CD4-positive, alpha-beta memory T cell (primary cell): ENCODE data around the gene CCDC146. TPM values are rescaled to one million over a fixed set of nuclear protein-coding genes. Genes with fewer than 3 reads are reported as not detected.
"Not testable (repeated sequence)": the region's sequence is repeated elsewhere in the genome, so short reads cannot be mapped to it uniquely, and the experiment has no call there.

Experiments
- CTCF ChIA-PET: fragments of 350-600 bp; sonication (Branson Sonifier 250); formaldehyde crosslinking; loops from one replicate; lab custom pipeline; 2021; ENCODE audit warnings: inconsistent platforms; ENCODE audit not compliant: partially characterized antibody; lab: Charles Lee
- POLR2A ChIA-PET: fragments of 350-600 bp; sonication (Branson Sonifier 250); formaldehyde crosslinking; loops from one replicate; lab custom pipeline; 2021; ENCODE audit not compliant: partially characterized antibody; lab: Charles Lee
- DNase-seq, 5 donors: peaks; one replicate each; pipeline versions ENCODE4 v3.0.0 to v3.0.0-alpha.2; 2020 to 2022; ENCODE audit warnings: mixed read lengths in 1 of 5
- H3K27ac ChIP-seq: one replicate; pipeline ENCODE4 v1.7.0; 2013; ENCODE audit warnings: low read depth, low read length
- H3K27me3 ChIP-seq: 2 replicates; pipeline ENCODE4 v1.7.0; 2013; ENCODE audit warnings: mild to moderate bottlenecking, low read length, moderate library complexity; ENCODE audit not compliant: insufficient read depth
- H3K36me3 ChIP-seq: 2 replicates; pipeline ENCODE4 v1.7.0; 2013; ENCODE audit warnings: mild to moderate bottlenecking, low read length, moderate library complexity; ENCODE audit not compliant: insufficient read depth
- H3K4me1 ChIP-seq: 2 replicates; pipeline ENCODE4 v1.7.0; 2013; ENCODE audit warnings: mild to moderate bottlenecking, low read length, moderate library complexity; ENCODE audit not compliant: insufficient read depth
- H3K4me3 ChIP-seq, 2 donors: one replicate each; pipeline ENCODE4 v1.7.0; 2013; ENCODE audit warnings: low read length in 2 of 2, mild to moderate bottlenecking in 1 of 2
- H3K9me3 ChIP-seq, 2 donors: one replicate each; pipeline ENCODE4 v1.7.0; 2013; ENCODE audit warnings: low read length in 2 of 2, control low read depth in 1 of 2; ENCODE audit not compliant: control insufficient read depth in 1 of 2
- H3K27ac Mint-ChIP-seq, 7 donors: one replicate each; pipeline ENCODE4 v1.8.0; 2020 to 2021; ENCODE audit warnings: mixed read lengths in 7 of 7, mild to moderate bottlenecking in 6 of 7, inconsistent platforms in 3 of 7, moderate library complexity in 3 of 7
- H3K27me3 Mint-ChIP-seq, 2 donors: one replicate each; pipeline ENCODE4 v1.8.0; 2020 to 2021; ENCODE audit warnings: mixed read lengths in 2 of 2
- H3K36me3 Mint-ChIP-seq, 2 donors: one replicate each; pipeline ENCODE4 v1.8.0; 2020 to 2021; ENCODE audit warnings: mixed read lengths in 2 of 2, inconsistent platforms in 1 of 2, mild to moderate bottlenecking in 1 of 2
- H3K4me1 Mint-ChIP-seq, 4 donors: one replicate each; pipeline ENCODE4 v1.8.0; 2020 to 2021; ENCODE audit warnings: mixed read lengths in 4 of 4, mild to moderate bottlenecking in 1 of 4
- H3K4me3 Mint-ChIP-seq, 8 donors: one replicate each; pipeline ENCODE4 v1.8.0; 2020 to 2021; ENCODE audit warnings: mixed read lengths in 8 of 8, mild to moderate bottlenecking in 7 of 8, moderate library complexity in 6 of 8, inconsistent platforms in 3 of 8
- H3K9me3 Mint-ChIP-seq, 8 donors: one replicate each; pipeline ENCODE4 v1.8.0; 2020 to 2021; ENCODE audit warnings: mixed read lengths in 8 of 8, mild to moderate bottlenecking in 5 of 8, inconsistent platforms in 3 of 8, moderate library complexity in 1 of 8
- intact Hi-C: fragments of 100-400 bp; cut with micrococcal nuclease; formaldehyde crosslinking; loops from one replicate; pipeline ENCODE4 v1.15.1; 2023
- polyA plus RNA-seq, 2 donors: library from polyadenylated mRNA; unstranded; fragments of 300-500 nt; fragmentation: Illumina TruSeq; gene quantifications; one replicate each; pipeline ENCODE4 v1.2.3, GENCODE V29; 2021
- total RNA-seq, 2 experiments: library from RNA; stranded (reverse); gene quantifications; one replicate each; pipeline ENCODE4 v1.2.3, GENCODE V29; 2021

Gene CCDC146
- total and polyA plus RNA-seq, 4 experiments from 2014 or later: 2.5 to 16.0 (median 9.1) TPM

- H3K27ac ChIP-seq, H3K9me3 ChIP-seq, H3K36me3 Mint-ChIP-seq, CTCF ChIA-PET, H3K9me3 Mint-ChIP-seq, H3K27me3 Mint-ChIP-seq, H3K27ac Mint-ChIP-seq, H3K4me3 ChIP-seq, intact Hi-C loops, POLR2A ChIA-PET, H3K27me3 ChIP-seq, H3K4me1 ChIP-seq, H3K4me3 Mint-ChIP-seq, H3K36me3 ChIP-seq: not testable (repeated sequence)
- DNase-seq: peak in 1 of 5 donors; percentile 6
- H3K4me1 Mint-ChIP-seq: peaks cover 7 to 12% (median 10%) of the 10 kb centered on the region in 4 donors
These were observed 32.6 kb downstream of the CCDC146 start for GRCh38 chr7:77154917-77155464.

GRCh38 chr7:77155601-77156377, 33.4 kb downstream of the CCDC146 start:
- not testable (repeated sequence) for H3K27me3 Mint-ChIP-seq, H3K9me3 Mint-ChIP-seq

GRCh38 chr7:77157034-77157433, 34.6 kb downstream of the CCDC146 start:
- CTCF ChIA-PET, H3K4me1 ChIP-seq, POLR2A ChIA-PET, H3K9me3 Mint-ChIP-seq, DNase-seq, H3K4me3 Mint-ChIP-seq, H3K9me3 ChIP-seq, H3K27ac ChIP-seq, H3K27me3 ChIP-seq, H3K36me3 ChIP-seq, H3K36me3 Mint-ChIP-seq, H3K4me3 ChIP-seq, intact Hi-C loops, H3K27me3 Mint-ChIP-seq: not testable (repeated sequence)
- Mint-ChIP-seq H3K27ac (peak overlapping the region in 1 of 7 donors; percentile 0), H3K4me1 (peaks cover 7 to 12% (median 10%) of the 10 kb centered on the region in 4 donors)

More at GRCh38 chr7:77155601-77156377, 33.4 kb downstream of the CCDC146 start:
- DNase-seq, H3K9me3 ChIP-seq, H3K4me3 Mint-ChIP-seq, H3K27me3 ChIP-seq, H3K27ac ChIP-seq, CTCF ChIA-PET, H3K27ac Mint-ChIP-seq, POLR2A ChIA-PET, H3K36me3 Mint-ChIP-seq, H3K4me1 ChIP-seq, intact Hi-C loops, H3K36me3 ChIP-seq, H3K4me3 ChIP-seq: not testable (repeated sequence)
- peaks cover 7 to 12% (median 10%) of the 10 kb centered on the region in 4 donors for H3K4me1 Mint-ChIP-seq

GRCh38 chr7:77157446-77157845, 35.0 kb downstream of the CCDC146 start:
- Histone ChIP-seq H3K4me1 (no peaks in the 10 kb centered on the region), H3K27me3 (no peaks in the 10 kb centered on the region), H3K36me3 (no peaks in the 10 kb centered on the region), H3K27ac (no peak overlapping the region), H3K9me3 (no peaks in the 10 kb centered on the region), H3K4me3 (no peak overlapping the region)
- POLR2A ChIA-PET: no interaction called here
- Mint-ChIP-seq H3K4me3 (no peak overlapping the region), H3K9me3 (peaks cover 0 to 5% (median 0%) of the 10 kb centered on the region in 8 donors), H3K27me3 (no peaks in the 10 kb centered on the region), H3K27ac (peak overlapping the region in 2 of 7 donors; percentile 0 to 44), H3K4me1 (peaks cover 7 to 12% (median 10%) of the 10 kb centered on the region in 4 donors), H3K36me3 (no peaks in the 10 kb centered on the region)
- no peak for DNase-seq
- CTCF ChIA-PET: no interaction called here
- intact Hi-C loops: no loop called here

- H3K27ac ChIP-seq, DNase-seq, H3K27me3 ChIP-seq, CTCF ChIA-PET, H3K4me3 Mint-ChIP-seq, H3K4me1 Mint-ChIP-seq, H3K4me1 ChIP-seq, H3K9me3 Mint-ChIP-seq, H3K4me3 ChIP-seq, H3K9me3 ChIP-seq, H3K36me3 Mint-ChIP-seq, intact Hi-C loops, POLR2A ChIA-PET, H3K27me3 Mint-ChIP-seq, H3K36me3 ChIP-seq: not testable (repeated sequence)
- H3K27ac Mint-ChIP-seq: peak overlapping the region in 1 of 7 donors; percentile 9
These were observed 48.7 kb downstream of the CCDC146 start for GRCh38 chr7:77171073-77171472.

GRCh38 chr7:77172437-77173172, 50.2 kb downstream of the CCDC146 start:
- DNase-seq, H3K27ac Mint-ChIP-seq, H3K27me3 ChIP-seq, H3K4me3 ChIP-seq, H3K9me3 Mint-ChIP-seq, H3K36me3 Mint-ChIP-seq, H3K27ac ChIP-seq, H3K27me3 Mint-ChIP-seq, H3K4me1 ChIP-seq, H3K4me1 Mint-ChIP-seq, intact Hi-C loops, H3K36me3 ChIP-seq, H3K4me3 Mint-ChIP-seq, POLR2A ChIA-PET, H3K9me3 ChIP-seq: not testable (repeated sequence)
- CTCF ChIA-PET: interaction anchor here (0.6 kb wide), 1 partner anchor 650 kb away, joined by 3 read pairs; no protein-coding TSS in a partner anchor

GRCh38 chr7:77174418-77174817, 52.0 kb downstream of the CCDC146 start:
- H3K36me3 ChIP-seq, H3K36me3 Mint-ChIP-seq, H3K9me3 Mint-ChIP-seq, H3K27me3 Mint-ChIP-seq, H3K9me3 ChIP-seq, H3K4me3 ChIP-seq, H3K27ac Mint-ChIP-seq, intact Hi-C loops, POLR2A ChIA-PET, CTCF ChIA-PET, DNase-seq, H3K4me1 Mint-ChIP-seq, H3K4me1 ChIP-seq, H3K27ac ChIP-seq, H3K27me3 ChIP-seq, H3K4me3 Mint-ChIP-seq: not testable (repeated sequence)
